Activated CD4-positive, CD25-positive, alpha-beta regulatory T cell treated with anti-CD3 and anti-CD28 coated beads, Interleukin-2, amount 50 U/mL, for 72 hours (primary cell): ENCODE measurements around the gene RBM8A.

Experiments
- DNase-seq: peaks from one replicate; pipeline ENCODE4 v3.0.0; 2021

RBM8A gene

GRCh38 chr1:145927063-145927886 lies at the start of gene RBM8A:
Gene RBM8A, minus strand, starts transcription at chr1:145927484. Its CDS starts 58 bp downstream, at chr1:145927426.
- peak; percentile 85 for DNase-seq

- no peak for DNase-seq
These were observed 49.7 kb upstream of the RBM8A start for GRCh38 chr1:145977016-145977415.

- DNase-seq = no peak
These were observed 47.9 kb upstream of the RBM8A start for GRCh38 chr1:145975216-145975615.

GRCh38 chr1:145974721-145975120 lies 47.4 kb upstream of the RBM8A start:
- DNase-seq = no peak

GRCh38 chr1:145972580-145972979 lies 45.3 kb upstream of the RBM8A start:
- no peak for DNase-seq

- no peak for DNase-seq
These were observed 40.0 kb upstream of the RBM8A start for GRCh38 chr1:145967288-145967687.

GRCh38 chr1:145965119-145965744 lies 37.9 kb upstream of the RBM8A start:
- DNase-seq = no peak

GRCh38 chr1:145964328-145965118 lies 37.2 kb upstream of the RBM8A start, which contains the start of the genes ANKRD34A and POLR3GL:
Gene ANKRD34A, minus strand, starts transcription at chr1:145964575. Its CDS starts 2,816 bp downstream, at chr1:145961759.
Gene POLR3GL, plus strand, starts transcription at chr1:145964690. Its CDS starts 10,176 bp downstream, at chr1:145974866.
- DNase-seq = peak; percentile 87

GRCh38 chr1:145963265-145964019 lies 36.2 kb upstream of the RBM8A start:
- no peak for DNase-seq

GRCh38 chr1:145962157-145963102 lies 35.1 kb upstream of the RBM8A start:
- no peak for DNase-seq

GRCh38 chr1:145961425-145962156 lies 34.3 kb upstream of the RBM8A start:
- DNase-seq = peak; percentile 47

GRCh38 chr1:145961109-145961424 lies 33.8 kb upstream of the RBM8A start:
- no peak for DNase-seq

- DNase-seq = peak; percentile 45
These were observed 33.3 kb upstream of the RBM8A start for GRCh38 chr1:145960468-145961108.

- no peak for DNase-seq
These were observed 32.7 kb upstream of the RBM8A start for GRCh38 chr1:145959957-145960467.

- DNase-seq = no peak
These were observed 32.0 kb upstream of the RBM8A start for GRCh38 chr1:145959333-145959732.

- DNase-seq = no peak
These were observed 31.4 kb upstream of the RBM8A start for GRCh38 chr1:145958734-145959133.

GRCh38 chr1:145957443-145958319 lies 30.4 kb upstream of the RBM8A start, which contains the start of gene LIX1L:
Gene LIX1L, minus strand, starts transcription at chr1:145958017. Its CDS starts 90 bp downstream, at chr1:145957927.
- DNase-seq = peak; percentile 92

- DNase-seq = no peak
These were observed 29.6 kb upstream of the RBM8A start for GRCh38 chr1:145956781-145957442.
